ENCODE measurements around the gene IGFL1.
"Not testable (repeated sequence)": the region's sequence is repeated elsewhere in the genome, so short reads cannot be mapped to it uniquely, and the experiment has no call there.

The IGFL1 gene

DNA sequence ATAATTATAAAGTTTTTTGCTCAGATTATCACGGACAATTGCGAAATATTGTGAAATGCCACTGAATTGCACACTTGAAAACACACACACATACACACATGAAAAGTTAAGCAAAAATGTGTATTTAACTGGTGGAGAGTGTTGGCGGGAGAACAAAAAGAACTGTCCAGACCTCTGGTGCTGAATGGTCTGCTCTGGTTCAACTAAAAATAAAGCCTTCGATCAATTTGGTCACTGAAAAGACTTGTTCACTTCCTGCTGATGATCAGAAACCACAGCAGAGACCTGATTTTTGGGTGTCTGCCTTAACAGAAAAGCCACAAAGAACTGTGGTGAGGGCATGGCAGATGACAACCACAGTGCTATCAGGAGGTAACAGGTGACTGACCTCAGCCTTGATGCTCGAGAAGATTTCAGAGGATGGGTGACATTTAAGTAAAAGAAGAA, 4.0 kb upstream of the IGFL1 start:
- DNase-seq (ENCODE audit: low spot score) = no peak

DNA sequence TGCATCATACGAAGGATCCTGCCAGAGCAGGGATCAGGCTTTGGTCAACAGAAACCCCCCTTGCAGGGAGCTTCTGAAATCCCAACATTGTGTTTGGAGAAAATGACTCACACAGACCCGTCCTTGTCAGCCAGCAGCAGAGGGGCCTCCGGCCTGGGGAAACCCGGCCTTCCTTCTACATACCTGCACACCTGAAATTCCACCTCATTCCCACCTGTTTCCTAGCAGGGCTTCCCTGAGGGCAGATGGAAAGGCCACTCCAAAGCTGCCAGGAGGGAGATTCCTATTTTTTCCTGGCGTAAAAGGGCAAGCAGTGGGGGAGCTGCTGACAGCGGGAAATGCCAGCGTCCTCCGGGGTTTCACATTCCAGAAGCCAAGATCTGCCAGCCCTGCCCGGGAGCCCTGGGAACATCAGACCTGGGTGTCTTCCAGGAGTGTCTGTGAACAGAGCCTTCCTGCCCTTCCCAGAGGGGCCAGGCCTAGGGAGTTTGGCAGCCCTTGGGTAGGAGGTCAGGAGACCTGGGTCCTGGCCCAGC, 3.0 kb upstream of the IGFL1 start:
- DNase-seq (ENCODE audit: low spot score) = no peak

DNA sequence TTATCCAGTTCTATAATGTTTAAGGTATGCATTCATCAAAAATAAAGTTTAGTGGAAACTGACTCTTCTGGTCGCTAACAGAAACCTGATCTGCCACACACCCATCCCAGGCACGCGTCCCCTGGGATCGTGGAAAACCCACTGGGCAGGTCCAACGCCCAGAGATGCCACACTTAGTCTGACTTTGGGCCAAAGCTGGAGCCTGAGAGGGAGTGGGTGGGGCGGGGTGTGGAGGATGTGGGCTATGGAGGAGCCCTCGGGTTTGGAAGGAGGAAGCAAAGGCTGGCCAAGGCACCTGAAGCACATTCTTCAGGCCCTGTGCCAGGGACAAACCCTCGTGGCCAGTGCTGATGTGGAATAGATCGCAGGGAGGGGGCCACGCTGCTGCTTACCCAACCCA, 2.5 kb downstream of the IGFL1 start:
- no peak for DNase-seq (ENCODE audit: low spot score)

DNA sequence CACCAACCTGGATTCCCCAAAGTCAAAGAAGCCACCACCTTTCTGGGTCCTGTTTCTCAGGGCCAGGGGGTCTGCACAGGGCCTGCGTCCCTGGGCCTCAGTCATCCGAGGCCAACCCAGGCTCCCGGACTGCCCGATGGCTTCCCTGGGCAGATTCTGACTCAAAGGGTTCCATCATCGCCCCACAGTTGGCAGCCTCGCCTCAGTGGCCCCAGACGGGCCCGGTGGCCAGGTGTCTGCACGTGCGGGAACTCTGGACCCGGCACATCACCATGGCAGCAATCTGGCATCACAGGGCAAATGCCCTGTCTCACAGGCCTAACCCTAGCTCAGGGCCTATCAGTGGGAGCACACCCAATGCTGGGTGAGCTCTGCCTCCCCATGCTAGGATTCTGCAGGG, 2.9 kb downstream of the IGFL1 start:
- no peak for DNase-seq (ENCODE audit: low spot score)

DNA sequence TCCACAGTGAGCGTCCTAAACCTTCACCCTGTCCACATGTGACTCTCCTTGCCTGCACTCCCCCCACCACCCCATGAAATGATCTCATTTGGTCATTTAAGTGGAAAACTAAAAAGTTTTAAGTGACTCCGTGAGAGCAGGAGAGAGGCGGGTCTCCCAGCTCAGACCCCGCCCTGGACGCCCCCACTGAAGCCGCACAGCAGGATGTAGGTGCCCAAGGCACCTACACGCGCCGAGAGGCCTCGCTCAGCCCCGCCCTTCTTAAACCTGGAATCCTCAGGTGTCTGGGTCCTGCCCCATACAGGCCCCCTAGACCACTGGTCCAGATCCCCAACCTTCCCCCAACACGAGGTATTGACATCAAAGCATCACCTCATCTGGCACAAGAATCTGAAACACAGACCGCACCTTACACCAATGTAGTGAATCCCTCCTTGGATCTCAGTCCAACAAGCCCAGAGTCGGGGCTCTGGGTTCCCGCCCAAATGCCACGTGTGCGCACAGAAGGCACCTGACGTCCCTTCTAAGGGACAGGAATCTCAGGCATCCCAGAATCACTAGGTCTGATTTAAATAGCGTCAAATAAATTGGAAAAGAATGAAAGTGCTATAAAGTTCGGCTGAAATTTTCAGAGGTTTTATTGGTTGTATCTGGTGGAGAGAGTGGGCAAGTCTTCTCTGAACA, 3.5 kb downstream of the IGFL1 start:
- DNase-seq (ENCODE audit: low spot score) = no peak

DNA sequence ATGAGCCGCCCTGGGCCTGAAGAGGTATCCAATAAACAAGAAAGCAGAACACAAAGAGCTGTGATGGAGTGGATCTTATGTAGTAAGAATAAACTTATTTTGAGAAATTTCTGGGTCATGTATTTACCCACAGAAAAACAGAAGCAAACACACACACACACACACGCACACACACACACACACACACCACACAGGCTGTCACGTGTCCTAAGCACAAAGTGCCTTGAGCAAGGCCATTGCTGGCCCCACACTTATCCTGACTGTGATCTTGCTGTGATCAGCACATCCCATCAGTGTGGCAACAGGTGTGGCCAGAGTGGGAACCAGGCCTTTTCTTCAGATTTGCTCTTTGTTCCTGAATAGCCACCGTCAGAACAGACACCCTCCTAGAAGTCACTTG, 4.3 kb downstream of the IGFL1 start:
- not testable (repeated sequence) for DNase-seq (ENCODE audit: low spot score)

DNA sequence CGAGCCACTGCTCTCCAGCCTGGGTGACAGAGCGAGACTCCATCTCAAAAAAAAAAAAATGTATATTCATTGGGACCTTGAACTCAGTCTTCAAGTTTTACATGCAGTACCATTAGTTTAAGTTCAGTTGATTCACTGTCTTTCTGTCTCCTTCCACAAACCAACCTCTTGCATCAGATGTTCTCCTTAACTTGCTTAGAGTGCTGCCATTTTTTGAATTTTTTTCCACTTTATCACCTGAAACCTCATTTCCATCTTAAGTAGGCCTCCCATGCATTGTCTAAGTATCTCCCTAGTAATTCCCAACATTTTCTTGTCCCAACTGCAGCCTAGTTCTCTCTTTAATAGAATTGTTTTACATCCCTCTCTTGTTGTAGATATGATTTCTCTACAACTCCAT, 8.6 kb downstream of the IGFL1 start:
- DNase-seq (ENCODE audit: low spot score) = not testable (repeated sequence)

DNA sequence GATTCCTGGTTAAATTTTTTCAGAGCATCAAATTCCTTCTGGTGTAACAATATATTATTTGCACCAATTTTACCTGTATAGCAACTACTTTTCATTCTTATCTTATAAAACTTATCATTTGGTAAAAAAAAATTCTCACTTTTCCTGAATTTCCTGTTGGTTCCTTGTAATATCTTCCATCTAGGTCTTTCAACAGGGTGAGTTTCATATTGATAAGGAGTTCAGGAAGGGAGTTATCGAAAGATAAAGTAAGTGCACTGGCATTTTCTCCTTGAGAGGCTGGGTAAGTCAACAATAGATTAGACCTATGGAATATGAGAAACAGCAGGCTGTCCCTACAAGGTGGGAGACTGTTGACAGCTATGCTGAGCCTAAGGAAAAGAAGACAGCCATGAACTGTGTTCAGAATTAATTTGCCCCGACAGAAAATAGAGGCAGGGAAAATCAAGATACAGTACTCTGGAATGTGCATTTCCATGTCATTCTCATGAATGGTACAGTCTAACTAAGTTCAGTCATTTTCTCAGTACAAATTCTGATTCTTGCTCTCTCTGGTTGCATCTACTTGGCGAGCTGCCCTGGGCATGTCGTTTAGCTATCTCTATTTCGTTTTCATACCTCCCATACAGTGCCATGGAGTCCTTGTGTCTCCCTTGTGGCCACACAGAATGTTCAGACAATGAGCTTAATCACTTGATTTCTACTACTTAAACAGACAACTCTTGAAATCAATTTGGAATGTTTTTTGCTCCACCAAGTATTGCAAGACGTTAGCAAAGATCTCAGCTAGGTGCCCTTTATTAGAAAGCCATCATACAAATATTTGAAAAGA, 9.9 kb downstream of the IGFL1 start:
- no peak for DNase-seq (ENCODE audit: low spot score)

DNA sequence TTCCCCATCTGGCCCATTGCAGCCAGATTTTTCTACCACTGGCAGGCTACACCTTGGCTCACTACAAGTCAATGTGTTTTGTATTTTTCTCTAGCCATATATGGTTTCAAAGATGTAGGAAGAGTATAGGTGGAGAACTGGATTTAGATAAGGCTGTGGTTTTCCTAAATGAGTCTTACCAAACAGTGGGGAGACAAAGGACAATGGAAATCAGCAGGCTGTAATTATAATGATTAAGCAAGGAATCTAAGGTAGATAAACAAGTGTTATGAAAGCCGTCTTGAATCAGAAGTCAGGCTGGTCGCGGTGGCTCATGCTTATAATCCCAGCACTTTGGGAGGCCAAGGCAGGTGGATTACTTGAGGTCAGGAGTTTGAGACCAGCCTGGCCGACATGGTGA, 11.2 kb downstream of the IGFL1 start:
- no peak for DNase-seq (ENCODE audit: low spot score)

DNA sequence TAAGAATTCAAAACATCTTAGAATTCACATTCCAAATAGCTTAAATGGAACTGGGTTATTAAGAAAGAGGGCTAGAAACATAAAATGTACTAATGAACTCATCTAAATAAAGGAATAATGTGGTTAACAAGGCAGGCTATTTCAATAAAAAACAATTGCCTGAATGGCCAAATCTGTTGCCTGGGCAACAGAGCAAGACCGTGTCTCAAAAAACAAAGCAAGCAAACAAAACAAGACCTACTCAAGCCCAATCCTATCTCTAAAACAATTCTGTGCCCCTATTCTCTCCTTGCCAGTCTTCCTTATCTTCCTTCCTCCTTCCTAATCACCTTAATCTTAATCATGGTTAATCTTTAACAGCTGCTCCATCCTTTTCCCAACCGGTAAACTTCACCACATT, 12.1 kb downstream of the IGFL1 start:
- no peak for DNase-seq (ENCODE audit: low spot score)

DNA sequence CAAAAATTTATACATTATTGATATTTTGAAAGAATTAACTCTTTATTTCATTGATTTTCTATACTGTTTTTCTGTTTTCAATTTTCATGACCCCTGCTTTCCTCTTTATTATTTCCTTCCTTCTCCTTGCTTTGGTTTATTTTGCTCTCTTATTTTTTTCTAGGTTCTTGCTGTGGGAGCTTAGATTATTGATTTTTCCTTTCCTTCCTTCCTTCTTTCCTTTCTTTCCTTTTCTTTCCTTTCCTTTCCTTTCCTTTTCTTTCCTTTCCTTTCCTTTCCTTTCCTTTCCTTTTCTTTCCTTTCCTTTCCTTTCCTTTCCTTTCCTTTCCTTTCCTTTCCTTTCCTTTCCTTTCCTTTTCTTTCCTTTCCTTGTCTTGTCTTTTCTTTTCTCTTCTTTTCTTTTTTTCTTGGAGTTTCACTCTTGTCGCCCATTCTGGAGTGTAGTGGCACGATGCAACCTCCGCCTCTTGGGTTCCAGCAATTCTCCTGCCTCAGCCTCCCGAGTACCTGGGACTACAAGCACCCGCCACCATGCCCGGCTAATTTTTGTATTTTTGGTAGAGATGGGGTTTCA, 13.6 kb downstream of the IGFL1 start:
- DNase-seq (ENCODE audit: low spot score) = not testable (repeated sequence)

DNA sequence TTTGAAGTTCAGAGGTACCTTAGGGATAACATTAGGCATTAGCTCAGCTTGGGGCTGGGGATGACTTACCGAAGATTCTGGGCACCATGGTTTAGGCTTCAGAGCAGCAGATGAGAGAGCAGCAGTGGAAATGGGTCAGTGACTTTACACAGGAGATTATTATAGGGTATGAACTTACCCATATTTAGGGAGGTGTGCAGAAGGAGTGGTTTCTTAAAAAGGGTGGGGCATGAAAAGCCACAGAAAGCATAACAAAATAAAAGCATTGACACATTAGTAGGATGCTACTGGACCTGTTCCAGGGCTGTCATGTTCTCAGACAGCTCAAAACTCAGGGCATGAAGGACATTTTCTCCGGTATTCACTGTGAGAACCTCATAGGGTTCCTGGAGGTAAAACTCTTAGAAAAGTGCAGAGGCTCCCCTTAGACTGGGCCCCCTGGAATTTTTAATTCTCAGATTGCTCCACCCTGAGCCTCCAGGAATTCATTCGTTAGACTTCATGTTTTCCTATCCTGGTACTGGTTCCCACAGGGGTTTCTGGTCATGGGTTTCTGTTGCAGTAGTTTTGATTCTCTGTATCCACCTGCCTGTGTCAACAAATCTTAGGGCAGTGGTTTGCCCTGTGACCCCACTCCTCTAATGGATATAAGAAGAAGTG, 20.7 kb downstream of the IGFL1 start:
- no peak for DNase-seq (ENCODE audit: low spot score)

DNA sequence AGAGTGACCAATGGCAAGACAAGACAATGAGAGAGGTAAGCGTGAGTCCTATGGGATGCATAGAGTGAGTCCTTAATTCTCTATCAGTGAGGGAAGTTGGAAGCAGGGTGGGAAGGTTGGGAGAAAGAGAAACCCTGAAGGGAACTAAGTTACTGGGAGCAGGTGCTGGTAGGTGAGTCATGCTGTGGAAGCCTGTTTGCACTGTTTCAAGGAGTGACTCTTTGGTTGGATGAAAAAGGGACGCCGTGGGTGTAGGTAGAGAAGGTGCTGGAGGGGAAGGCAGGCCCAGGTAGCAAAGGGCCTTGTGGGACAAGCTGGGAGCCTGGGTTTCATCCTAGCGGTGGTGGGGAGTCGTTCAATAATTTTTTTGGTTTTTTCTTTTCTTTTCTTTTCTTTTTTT, 21.9 kb downstream of the IGFL1 start:
- no peak for DNase-seq (ENCODE audit: low spot score)

DNA sequence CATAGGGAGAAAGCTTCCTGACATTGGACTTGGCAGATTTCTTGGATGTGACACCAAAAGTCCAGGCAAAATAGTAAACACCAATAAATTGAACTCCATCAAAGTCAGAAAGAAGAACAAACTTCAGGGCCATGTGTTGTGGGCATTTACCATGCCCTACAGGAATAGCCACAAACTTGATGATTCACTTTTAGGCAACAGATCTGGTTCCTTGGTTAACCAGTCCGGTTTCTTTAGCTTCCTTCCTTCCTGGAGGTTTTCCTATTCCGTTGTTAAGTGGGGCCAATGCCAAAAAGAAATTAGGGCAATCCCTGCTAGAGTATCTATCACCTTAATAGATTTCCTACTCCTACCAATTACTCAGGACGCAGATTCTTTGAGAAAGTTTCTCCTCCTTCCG, 25.2 kb downstream of the IGFL1 start:
- DNase-seq (ENCODE audit: low spot score) = no peak

DNA sequence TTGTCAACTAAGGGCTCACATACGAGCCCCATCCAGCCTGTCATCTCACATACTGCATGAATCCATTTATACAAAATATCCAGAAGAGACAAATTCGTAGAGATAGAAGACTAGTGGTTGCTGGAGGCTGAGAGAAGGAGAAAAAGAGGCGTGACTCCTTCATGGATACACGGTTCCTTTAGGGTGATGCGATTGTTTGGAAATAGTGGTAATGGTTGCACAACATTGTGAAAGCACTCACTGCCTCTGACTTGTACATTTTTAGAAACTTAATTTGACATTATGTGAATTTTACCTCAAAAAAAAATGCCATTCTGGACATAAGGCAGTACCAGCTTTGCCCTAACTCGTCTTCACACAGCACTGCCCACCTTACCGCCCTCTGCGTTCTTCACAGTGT, 27.3 kb downstream of the IGFL1 start:
- DNase-seq (ENCODE audit: low spot score) = peak; percentile 40

DNA sequence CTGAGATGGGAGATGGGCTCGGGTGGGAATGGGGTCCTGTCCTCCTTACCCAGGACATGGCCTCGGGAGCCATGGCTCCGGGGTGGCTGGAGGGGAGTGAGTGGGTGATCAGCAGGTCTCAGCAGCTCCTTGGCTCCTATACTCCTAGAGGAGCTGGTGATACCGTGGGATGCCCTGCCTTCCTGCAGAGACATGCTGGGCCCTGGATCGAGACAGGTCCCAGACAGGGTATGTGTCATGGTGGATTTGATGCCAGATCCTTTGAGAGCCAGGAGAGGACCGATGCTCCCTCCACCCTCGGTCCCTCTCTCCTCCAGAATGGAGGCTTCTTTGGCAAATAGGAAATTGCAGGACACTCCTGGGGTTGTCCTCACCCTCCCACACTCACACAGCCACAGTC, 32.0 kb downstream of the IGFL1 start:
- DNase-seq (ENCODE audit: low spot score) = not testable (repeated sequence)

DNA sequence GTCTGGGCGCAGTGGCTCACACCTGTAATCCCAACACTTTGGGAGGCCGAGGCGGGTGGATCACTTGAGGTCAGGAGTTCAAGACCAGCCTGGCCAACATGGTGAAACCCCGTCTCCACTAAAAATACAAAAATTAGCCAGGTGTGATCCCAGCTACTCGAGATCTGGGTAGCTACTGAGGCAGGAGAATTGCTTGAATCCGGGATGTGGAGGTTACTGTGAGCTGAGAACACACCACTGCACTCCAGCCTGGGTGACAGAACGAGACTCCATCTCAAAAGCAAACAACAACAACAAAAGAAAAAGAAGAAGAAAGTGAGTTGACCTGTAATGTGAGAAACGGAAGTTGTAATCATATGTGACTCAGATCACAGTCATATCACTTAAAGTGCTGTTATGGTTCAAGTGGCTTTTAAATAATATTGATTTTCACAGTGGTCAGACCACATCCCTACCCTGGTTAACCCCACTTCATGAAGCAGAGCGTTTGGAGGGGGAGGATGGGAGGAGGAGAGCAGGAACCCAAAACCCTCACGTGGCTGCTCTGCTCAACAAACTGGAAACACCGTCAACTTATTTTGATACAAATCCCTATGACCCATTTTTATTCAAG, 33.2 kb downstream of the IGFL1 start:
- not testable (repeated sequence) for DNase-seq (ENCODE audit: low spot score)

DNA sequence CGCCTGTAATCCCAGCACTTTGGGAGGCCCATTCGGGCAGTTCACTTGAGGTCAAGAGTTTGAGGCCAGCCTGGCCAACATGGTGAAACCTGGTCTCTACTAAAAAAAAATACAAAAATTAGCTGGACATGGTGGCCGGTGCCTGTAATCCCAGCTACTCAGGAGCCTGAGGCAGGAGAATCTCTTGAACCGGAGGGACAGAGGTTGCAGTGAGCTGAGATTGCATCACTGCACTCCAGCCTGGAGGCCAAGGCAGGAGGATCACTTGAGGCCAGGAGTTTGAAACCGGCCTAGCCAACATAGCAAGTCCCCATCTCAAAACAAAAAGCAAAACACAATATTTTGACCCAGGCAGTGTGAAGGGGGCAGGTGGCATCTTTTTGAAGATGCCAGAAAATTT, 35.3 kb downstream of the IGFL1 start:
- not testable (repeated sequence) for DNase-seq (ENCODE audit: low spot score)

DNA sequence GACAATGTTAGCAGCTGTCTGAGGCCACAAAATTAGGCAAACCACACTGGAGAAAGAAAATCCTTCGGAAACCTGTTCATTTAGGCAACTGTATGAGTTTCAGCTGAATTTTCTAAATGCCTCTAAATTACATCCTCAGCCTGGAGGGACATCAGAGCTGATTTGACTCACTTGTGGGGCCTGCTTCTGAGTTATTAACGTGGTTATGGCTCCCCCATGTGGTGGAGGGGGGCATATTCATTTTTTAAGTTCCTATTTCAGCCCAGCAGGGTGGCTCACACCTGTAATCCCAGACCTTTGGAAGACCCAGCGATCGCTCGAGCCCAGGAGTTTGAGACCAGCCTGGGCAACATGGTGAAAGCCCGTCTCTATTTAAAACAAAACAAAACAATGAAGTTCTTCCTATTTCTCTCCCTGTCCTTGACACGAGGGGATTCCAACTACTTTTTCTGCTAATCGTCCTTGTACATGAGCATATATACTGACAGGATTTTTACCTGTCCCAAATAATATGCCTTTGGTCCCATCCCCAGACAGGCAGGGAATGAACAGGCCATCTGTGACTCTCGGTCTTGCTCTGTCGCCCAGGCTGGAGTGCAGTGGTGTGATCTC, 35.8 kb downstream of the IGFL1 start:
- DNase-seq (ENCODE audit: low spot score) = peak; percentile 73

DNA sequence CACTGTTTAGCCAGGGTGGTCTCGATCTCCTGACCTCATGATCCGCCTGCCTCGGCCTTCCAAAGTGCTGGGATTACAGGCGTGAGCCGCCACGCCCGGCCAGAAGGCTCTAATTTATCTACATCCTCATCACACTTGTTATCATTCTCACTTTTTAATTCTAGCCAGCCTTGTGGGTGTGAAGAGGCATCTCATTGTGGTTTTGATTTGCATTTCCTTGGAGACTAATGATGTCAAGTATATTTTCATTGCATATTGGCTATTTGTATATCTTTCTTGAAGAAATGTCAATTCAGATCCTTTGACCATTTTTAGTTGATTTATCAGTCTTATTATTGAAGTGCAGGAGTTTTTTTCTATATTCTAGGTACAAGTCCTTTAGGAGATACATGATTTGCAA, 39.6 kb downstream of the IGFL1 start:
- DNase-seq (ENCODE audit: low spot score) = no peak

DNA sequence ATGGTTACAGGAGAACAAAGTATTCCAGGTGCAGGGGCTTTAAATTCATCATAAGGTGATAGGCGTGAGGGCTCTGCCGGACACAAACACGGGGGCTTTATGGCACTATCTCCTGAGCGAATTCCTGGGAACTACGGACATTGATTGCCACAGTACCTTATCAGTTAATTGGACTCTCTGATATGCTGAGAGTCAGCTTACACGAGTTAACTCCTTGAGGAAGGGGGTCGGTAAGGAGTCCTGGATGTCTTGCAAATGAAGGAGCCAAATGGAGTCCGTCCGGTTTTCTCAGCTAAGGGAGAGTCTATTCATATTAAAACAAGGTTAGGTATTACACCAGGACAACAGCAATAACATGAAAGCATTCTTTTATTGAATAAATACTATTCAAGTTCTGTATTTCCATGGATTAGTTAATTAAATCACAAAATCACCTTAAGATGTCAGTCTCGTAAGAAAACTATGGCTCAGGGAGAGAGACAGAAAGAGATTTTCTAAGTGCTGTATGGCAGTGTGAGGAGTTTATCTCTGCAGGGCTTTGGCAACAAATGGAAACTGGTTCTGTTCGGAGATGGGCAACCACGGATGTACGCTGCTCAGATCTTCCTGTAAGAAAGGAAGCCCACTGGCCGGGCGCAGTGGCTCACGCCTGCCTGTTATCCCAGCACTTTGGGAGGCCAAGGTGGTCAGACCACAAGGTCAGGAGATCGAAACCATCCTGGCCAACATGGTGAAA, 41.1 kb downstream of the IGFL1 start:
- no peak for DNase-seq (ENCODE audit: low spot score)
